Esophagus squamous epithelium (tissue), 4 donors: ENCODE data around the gene GPRIN3.

Source experiments
- POLR2A ChIP-seq, 4 donors: fragments of 450-650 bp; IDR thresholded peaks; one replicate each; pipeline ENCODE4 v1.6.1; 2017; ENCODE audit warnings: antibody characterized with exemption in 4 of 4, mild to moderate bottlenecking in 4 of 4, moderate library complexity in 3 of 4
- TF ChIP-seq, protein P1 (sequence below), 6 experiments: fragments of 450-650 bp in 4 of 6; fragments of 200-600 bp in 2 of 6; sonication (generic) in 2 of 6; IDR thresholded peaks; one replicate each; pipeline ENCODE4 v1.5.1; 2016 to 2019; ENCODE audit warnings: antibody characterized with exemption in 6 of 6, mild to moderate bottlenecking in 4 of 6, moderate library complexity in 4 of 6

GRCh38 chr4:89216422-89216821 is 91.2 kb downstream of the GPRIN3 start:
- TF ChIP-seq, protein P1, sequence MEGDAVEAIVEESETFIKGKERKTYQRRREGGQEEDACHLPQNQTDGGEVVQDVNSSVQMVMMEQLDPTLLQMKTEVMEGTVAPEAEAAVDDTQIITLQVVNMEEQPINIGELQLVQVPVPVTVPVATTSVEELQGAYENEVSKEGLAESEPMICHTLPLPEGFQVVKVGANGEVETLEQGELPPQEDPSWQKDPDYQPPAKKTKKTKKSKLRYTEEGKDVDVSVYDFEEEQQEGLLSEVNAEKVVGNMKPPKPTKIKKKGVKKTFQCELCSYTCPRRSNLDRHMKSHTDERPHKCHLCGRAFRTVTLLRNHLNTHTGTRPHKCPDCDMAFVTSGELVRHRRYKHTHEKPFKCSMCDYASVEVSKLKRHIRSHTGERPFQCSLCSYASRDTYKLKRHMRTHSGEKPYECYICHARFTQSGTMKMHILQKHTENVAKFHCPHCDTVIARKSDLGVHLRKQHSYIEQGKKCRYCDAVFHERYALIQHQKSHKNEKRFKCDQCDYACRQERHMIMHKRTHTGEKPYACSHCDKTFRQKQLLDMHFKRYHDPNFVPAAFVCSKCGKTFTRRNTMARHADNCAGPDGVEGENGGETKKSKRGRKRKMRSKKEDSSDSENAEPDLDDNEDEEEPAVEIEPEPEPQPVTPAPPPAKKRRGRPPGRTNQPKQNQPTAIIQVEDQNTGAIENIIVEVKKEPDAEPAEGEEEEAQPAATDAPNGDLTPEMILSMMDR (IDR thresholded peaks at IDR 0.05): no peak
- TF ChIP-seq POLR2A (IDR thresholded peaks at IDR 0.05): no peak
